Naive thymus-derived CD4-positive, alpha-beta T cell (primary cell): Measurements from ENCODE around the gene SFRP5. TPM values are rescaled to one million over a fixed set of nuclear protein-coding genes. Genes with fewer than 3 reads are reported as not detected.
A peak's percentile ranks its signal among the peaks of the same experiment; 100 is the strongest.

Source experiments
- ATAC-seq: fragments of 150-1000 bp; cut with Tn5 transposase; 2 replicates; pipeline ENCODE4 v1.10.0; 2021; ENCODE audit warnings: mild to moderate bottlenecking, moderate library complexity
- CTCF ChIA-PET: fragments of 350-600 bp; sonication (Branson Sonifier 250); formaldehyde crosslinking; loops from one replicate; lab custom pipeline; 2021; ENCODE audit warnings: antibody characterized with exemption; lab: Charles Lee
- POLR2A ChIA-PET: fragments of 350-600 bp; sonication (Branson Sonifier 250); formaldehyde crosslinking; loops from one replicate; lab custom pipeline; 2021; ENCODE audit warnings: antibody characterized with exemption, inconsistent platforms; lab: Charles Lee
- DNase-seq, 9 donors: peaks; one replicate each; pipeline versions ENCODE4 v3.0.0 to v3.0.0-alpha.2; 2020 to 2022; ENCODE audit warnings: mixed read lengths in 1 of 9
- H3K27ac ChIP-seq: one replicate; pipeline ENCODE4 v1.7.0; 2013; ENCODE audit warnings: mild to moderate bottlenecking, low read depth, low read length, moderate library complexity
- H3K27me3 ChIP-seq, 2 donors: one replicate each; pipeline ENCODE4 v1.7.0; 2013; ENCODE audit warnings: low read length in 2 of 2, mild to moderate bottlenecking in 2 of 2, moderate library complexity in 2 of 2; ENCODE audit not compliant: control insufficient read depth in 2 of 2, insufficient read depth in 2 of 2
- H3K36me3 ChIP-seq, 3 experiments: 1 replicate in 2 of 3; 2 replicates in 1 of 3; pipeline ENCODE4 v1.7.0; 2013; ENCODE audit warnings: low read length in 3 of 3, mild to moderate bottlenecking in 3 of 3, moderate library complexity in 1 of 3; ENCODE audit not compliant: insufficient read depth in 3 of 3, control insufficient read depth in 2 of 3
- H3K4me1 ChIP-seq, 2 donors: one replicate each; pipeline ENCODE4 v1.7.0; 2013; ENCODE audit warnings: low read length in 2 of 2, mild to moderate bottlenecking in 2 of 2, moderate library complexity in 1 of 2; ENCODE audit not compliant: control insufficient read depth in 2 of 2, insufficient read depth in 2 of 2
- H3K4me3 ChIP-seq: 2 replicates; pipeline ENCODE4 v1.7.0; 2013; ENCODE audit warnings: mild to moderate bottlenecking, low read length
- H3K9me3 ChIP-seq, 3 experiments: 1 replicate in 2 of 3; 2 replicates in 1 of 3; pipeline ENCODE4 v1.7.0; 2013; ENCODE audit warnings: low read length in 3 of 3; ENCODE audit not compliant: control insufficient read depth in 2 of 3
- H3K27ac Mint-ChIP-seq, 9 donors: one replicate each; pipeline ENCODE4 v1.8.0; 2020 to 2022; ENCODE audit warnings: mixed read lengths in 9 of 9, mild to moderate bottlenecking in 8 of 9, moderate library complexity in 5 of 9, inconsistent platforms in 2 of 9
- H3K27me3 Mint-ChIP-seq, 5 donors: one replicate each; pipeline ENCODE4 v1.8.0; 2021 to 2022; ENCODE audit warnings: mixed read lengths in 5 of 5, mild to moderate bottlenecking in 1 of 5
- H3K36me3 Mint-ChIP-seq, 5 donors: one replicate each; pipeline ENCODE4 v1.8.0; 2020 to 2022; ENCODE audit warnings: mixed read lengths in 5 of 5, mild to moderate bottlenecking in 3 of 5, inconsistent platforms in 1 of 5
- H3K4me1 Mint-ChIP-seq, 7 donors: one replicate each; pipeline ENCODE4 v1.8.0; 2020 to 2022; ENCODE audit warnings: mixed read lengths in 7 of 7, mild to moderate bottlenecking in 3 of 7, inconsistent platforms in 1 of 7
- H3K4me3 Mint-ChIP-seq, 10 donors: one replicate each; pipeline ENCODE4 v1.8.0; 2020 to 2022; ENCODE audit warnings: mild to moderate bottlenecking in 10 of 10, mixed read lengths in 10 of 10, moderate library complexity in 6 of 10, inconsistent platforms in 2 of 10
- H3K9me3 Mint-ChIP-seq, 11 donors: one replicate each; pipeline ENCODE4 v1.8.0; 2020 to 2022; ENCODE audit warnings: mixed read lengths in 11 of 11, mild to moderate bottlenecking in 4 of 11, inconsistent platforms in 1 of 11, moderate library complexity in 1 of 11
- intact Hi-C, 2 donors: fragments of 100-400 bp; cut with micrococcal nuclease; formaldehyde crosslinking; loops; one replicate each; pipeline ENCODE4 v1.15.1; 2023
- polyA plus RNA-seq, 2 donors: library from polyadenylated mRNA; unstranded; fragments of 300-500 nt; fragmentation: Illumina TruSeq; gene quantifications; one replicate each; pipeline ENCODE4 v1.2.3, GENCODE V29; 2021
- total RNA-seq, 6 experiments: library from RNA in 5 of 6; stranded (reverse) in 5 of 6; gene quantifications; 1 replicate in 5 of 6; 2 replicates in 1 of 6; pipeline ENCODE4 v1.2.3 and lab custom pipeline; 2021 to 2026

Gene SFRP5
- total and polyA plus RNA-seq, 7 experiments from 2014 or later = 0.43 to 1.0 (median 0.46) TPM; not detected in 4

- intact Hi-C loops = no loop called here
- Histone ChIP-seq H3K27ac (peak overlapping the region; percentile 63), H3K4me3 (no peak overlapping the region), H3K36me3 (no peaks in the 10 kb centered on the region), H3K9me3 (no peaks in the 10 kb centered on the region), H3K4me1 (peaks cover 9 to 32% of the 10 kb centered on the region in 2 donors), H3K27me3 (no peaks in the 10 kb centered on the region)
- H3K36me3 Mint-ChIP-seq = no peaks in the 10 kb centered on the region
- peaks cover 8 to 39% (median 38%) of the 10 kb centered on the region in 7 donors for H3K4me1 Mint-ChIP-seq
- POLR2A ChIA-PET = interaction anchor here (0.5 to 3.5 kb wide), 6 partner anchors 8 to 95 kb away, joined by 3 to 16 read pairs (median 9); partner anchors contain the start of genes AVPI1, SFRP5 and ZFYVE27
- H3K27ac Mint-ChIP-seq = peak overlapping the region in 8 of 9 donors; percentile 83 to 99 (median 92)
- no peaks in the 10 kb centered on the region for H3K9me3 Mint-ChIP-seq
- peaks cover 0 to 6% (median 0%) of the 10 kb centered on the region in 5 donors for H3K27me3 Mint-ChIP-seq
- CTCF ChIA-PET = interaction anchor here (0.6 to 6.1 kb wide), 5 partner anchors 10 to 96 kb away, joined by 3 to 26 read pairs (median 5); partner anchors contain the start of gene AVPI1
- no peak for DNase-seq
- H3K4me3 Mint-ChIP-seq = peak overlapping the region in 8 of 10 donors; percentile 66 to 84 (median 76)
- no peak for ATAC-seq
Observed at GRCh38 chr10:97782455-97783228, 10.8 kb upstream of the SFRP5 start.

GRCh38 chr10:97781618-97782331, 10.0 kb upstream of the SFRP5 start:
- H3K27ac Mint-ChIP-seq = peak overlapping the region; percentile 75 to 99 (median 91)
- ATAC-seq = peak; percentile 83
- H3K36me3 Mint-ChIP-seq = no peaks in the 10 kb centered on the region
- peak overlapping the region; percentile 20 to 84 (median 74) for H3K4me3 Mint-ChIP-seq
- no peaks in the 10 kb centered on the region for H3K27me3 Mint-ChIP-seq
- H3K27me3 ChIP-seq = no peaks in the 10 kb centered on the region
- intact Hi-C loops = no loop called here
- H3K4me1 Mint-ChIP-seq = peaks cover 8 to 39% (median 38%) of the 10 kb centered on the region in 7 donors
- H3K4me1 ChIP-seq = peaks cover 9 to 32% of the 10 kb centered on the region in 2 donors
- no peaks in the 10 kb centered on the region for H3K9me3 ChIP-seq
- H3K9me3 Mint-ChIP-seq = no peaks in the 10 kb centered on the region
- no peaks in the 10 kb centered on the region for H3K36me3 ChIP-seq
- H3K4me3 ChIP-seq = peak overlapping the region; percentile 37
- ChIA-PET CTCF (interaction anchor here (0.6 to 6.1 kb wide), 8 partner anchors 9 to 95 kb away, joined by 3 to 26 read pairs (median 4); partner anchors contain the start of gene AVPI1), POLR2A (interaction anchor here (0.5 to 3.5 kb wide), 12 partner anchors 9 to 95 kb away, joined by 3 to 16 read pairs (median 4); partner anchors contain the start of genes AVPI1, GOLGA7B, SFRP5 and ZFYVE27)
- DNase-seq = peak in 6 of 9 donors; percentile 52 to 66 (median 60)
- H3K27ac ChIP-seq = peak overlapping the region; percentile 63

- H3K27ac ChIP-seq = peak overlapping the region; percentile 63
- CTCF ChIA-PET = interaction anchor here (0.7 to 6.1 kb wide), 7 partner anchors 10 to 88 kb away, joined by 3 to 26 read pairs (median 4); no protein-coding TSS in a partner anchor
- no peaks in the 10 kb centered on the region for H3K27me3 ChIP-seq
- POLR2A ChIA-PET = interaction anchor here (1.0 to 3.5 kb wide), 9 partner anchors 9 to 94 kb away, joined by 3 to 16 read pairs (median 4); partner anchors contain the start of genes AVPI1, GOLGA7B, SFRP5 and ZFYVE27
- peaks cover 8 to 39% (median 38%) of the 10 kb centered on the region in 7 donors for H3K4me1 Mint-ChIP-seq
- H3K9me3 ChIP-seq = no peaks in the 10 kb centered on the region
- peaks cover 9 to 32% of the 10 kb centered on the region in 2 donors for H3K4me1 ChIP-seq
- H3K4me3 ChIP-seq = peak overlapping the region; percentile 37
- H3K36me3 ChIP-seq = no peaks in the 10 kb centered on the region
- ATAC-seq = peak; percentile 4
- intact Hi-C loops = no loop called here
- peak overlapping the region in 8 of 9 donors; percentile 79 to 99 (median 90) for H3K27ac Mint-ChIP-seq
- H3K9me3 Mint-ChIP-seq = no peaks in the 10 kb centered on the region
- peak overlapping the region in 9 of 10 donors; percentile 25 to 84 (median 74) for H3K4me3 Mint-ChIP-seq
- no peaks in the 10 kb centered on the region for H3K27me3 Mint-ChIP-seq
- no peak for DNase-seq
- H3K36me3 Mint-ChIP-seq = no peaks in the 10 kb centered on the region
Observed at GRCh38 chr10:97780841-97781617, 9.2 kb upstream of the SFRP5 start.

GRCh38 chr10:97779975-97780374, 8.2 kb upstream of the SFRP5 start:
- no peaks in the 10 kb centered on the region for H3K36me3 ChIP-seq
- POLR2A ChIA-PET = interaction anchor here (3.5 kb wide), 1 partner anchor 44 kb away, joined by 16 read pairs; the partner anchor contains the start of gene ZFYVE27
- Mint-ChIP-seq H3K36me3 (no peaks in the 10 kb centered on the region), H3K27me3 (no peaks in the 10 kb centered on the region), H3K27ac (peak overlapping the region in 8 of 9 donors; percentile 4 to 99 (median 88)), H3K9me3 (no peaks in the 10 kb centered on the region), H3K4me1 (peaks cover 8 to 39% (median 38%) of the 10 kb centered on the region in 7 donors), H3K4me3 (peak overlapping the region in 6 of 10 donors; percentile 12 to 81 (median 60))
- no peaks in the 10 kb centered on the region for H3K27me3 ChIP-seq
- H3K27ac ChIP-seq = no peak overlapping the region
- DNase-seq (no peak), ATAC-seq (no peak)
- no peak overlapping the region for H3K4me3 ChIP-seq
- CTCF ChIA-PET = interaction anchor here (0.7 to 6.1 kb wide), 6 partner anchors 11 to 89 kb away, joined by 3 to 26 read pairs (median 5); no protein-coding TSS in a partner anchor
- H3K9me3 ChIP-seq = no peaks in the 10 kb centered on the region
- peaks cover 9 to 32% of the 10 kb centered on the region in 2 donors for H3K4me1 ChIP-seq
- intact Hi-C loops = no loop called here

GRCh38 chr10:97779492-97779891, 7.7 kb upstream of the SFRP5 start:
- H3K4me1 Mint-ChIP-seq = peaks cover 8 to 39% (median 38%) of the 10 kb centered on the region in 7 donors
- Histone ChIP-seq H3K4me1 (peaks cover 9 to 32% of the 10 kb centered on the region in 2 donors), H3K9me3 (no peaks in the 10 kb centered on the region), H3K4me3 (no peak overlapping the region), H3K36me3 (no peaks in the 10 kb centered on the region), H3K27me3 (no peaks in the 10 kb centered on the region), H3K27ac (no peak overlapping the region)
- H3K36me3 Mint-ChIP-seq = no peaks in the 10 kb centered on the region
- intact Hi-C loops = no loop called here
- H3K27ac Mint-ChIP-seq = peak overlapping the region in 7 of 9 donors; percentile 4 to 99 (median 82)
- DNase-seq (no peak), ATAC-seq (no peak)
- H3K9me3 Mint-ChIP-seq = no peaks in the 10 kb centered on the region
- ChIA-PET POLR2A (interaction anchor here (0.6 to 3.5 kb wide), 2 partner anchors 19 to 43 kb away, joined by 3 to 16 read pairs; partner anchors contain the start of gene ZFYVE27), CTCF (interaction anchor here (0.7 to 6.1 kb wide), 6 partner anchors 11 to 90 kb away, joined by 3 to 26 read pairs (median 5); no protein-coding TSS in a partner anchor)
- peak overlapping the region in 3 of 10 donors; percentile 12 to 81 (median 74) for H3K4me3 Mint-ChIP-seq
- no peaks in the 10 kb centered on the region for H3K27me3 Mint-ChIP-seq
